ENCODE data around the gene KCNJ6. TPM values are rescaled to one million over a fixed set of nuclear protein-coding genes. Genes with fewer than 3 reads are reported as not detected.
A peak's percentile ranks its signal among the peaks of the same experiment; 100 is the strongest.

The KCNJ6 gene
- total RNA-seq, 1 donor from 2014 or later, result 10.5 TPM

- DNase-seq (ENCODE audit: extremely low spot score, unreplicated experiment), result peak; percentile 38
- Mint-ChIP-seq H3K27me3 (ENCODE audit: unreplicated experiment) (no peaks in the 10 kb centered on the region), H3K27ac (ENCODE audit: unreplicated experiment) (no peak overlapping the region), H3K9me3 (ENCODE audit: unreplicated experiment) (no peaks in the 10 kb centered on the region), H3K36me3 (ENCODE audit: unreplicated experiment) (peaks cover 5% of the 10 kb centered on the region), H3K4me3 (ENCODE audit: unreplicated experiment) (no peak overlapping the region), H3K4me1 (ENCODE audit: unreplicated experiment) (peaks cover 18% of the 10 kb centered on the region)
- no peak for TF ChIP-seq CTCF (IDR thresholded peaks at IDR 0.05)
Measured at GRCh38 chr21:37863842-37864241, 52.4 kb downstream of the KCNJ6 start.

GRCh38 chr21:37862536-37862935 lies 53.7 kb downstream of the KCNJ6 start:
- Mint-ChIP-seq H3K4me1 (ENCODE audit: unreplicated experiment) (peaks cover 10% of the 10 kb centered on the region), H3K27ac (ENCODE audit: unreplicated experiment) (peak overlapping the region; percentile 53), H3K36me3 (ENCODE audit: unreplicated experiment) (peaks cover 8% of the 10 kb centered on the region), H3K9me3 (ENCODE audit: unreplicated experiment) (peaks cover 3% of the 10 kb centered on the region), H3K27me3 (ENCODE audit: unreplicated experiment) (no peaks in the 10 kb centered on the region), H3K4me3 (ENCODE audit: unreplicated experiment) (no peak overlapping the region)
- no peak for TF ChIP-seq CTCF (IDR thresholded peaks at IDR 0.05)
- DNase-seq (ENCODE audit: extremely low spot score, unreplicated experiment), result peak; percentile 53

GRCh38 chr21:37861561-37861960 lies 54.7 kb downstream of the KCNJ6 start:
- Mint-ChIP-seq H3K27ac (ENCODE audit: unreplicated experiment) (no peak overlapping the region), H3K4me3 (ENCODE audit: unreplicated experiment) (no peak overlapping the region)
- no peak for TF ChIP-seq CTCF (IDR thresholded peaks at IDR 0.05)

GRCh38 chr21:37860416-37860815 lies 55.8 kb downstream of the KCNJ6 start:
- peaks cover 27% of the 10 kb centered on the region for H3K4me1 Mint-ChIP-seq (ENCODE audit: unreplicated experiment)

More at GRCh38 chr21:37861561-37861960, 54.7 kb downstream of the KCNJ6 start:
- Mint-ChIP-seq H3K36me3 (ENCODE audit: unreplicated experiment) (peaks cover 10% of the 10 kb centered on the region), H3K27me3 (ENCODE audit: unreplicated experiment) (no peaks in the 10 kb centered on the region), H3K4me1 (ENCODE audit: unreplicated experiment) (peaks cover 15% of the 10 kb centered on the region), H3K9me3 (ENCODE audit: unreplicated experiment) (peaks cover 4% of the 10 kb centered on the region)
- no peak for DNase-seq (ENCODE audit: extremely low spot score, unreplicated experiment)

More at GRCh38 chr21:37860416-37860815, 55.8 kb downstream of the KCNJ6 start:
- DNase-seq (ENCODE audit: extremely low spot score, unreplicated experiment), result no peak
- Mint-ChIP-seq H3K27ac (ENCODE audit: unreplicated experiment) (no peak overlapping the region), H3K36me3 (ENCODE audit: unreplicated experiment) (peaks cover 5% of the 10 kb centered on the region), H3K9me3 (ENCODE audit: unreplicated experiment) (peaks cover 4% of the 10 kb centered on the region), H3K27me3 (ENCODE audit: unreplicated experiment) (no peaks in the 10 kb centered on the region), H3K4me3 (ENCODE audit: unreplicated experiment) (no peak overlapping the region)
- no peak for TF ChIP-seq CTCF (IDR thresholded peaks at IDR 0.05)

Data from osteocyte (in vitro differentiated cells).